ENCODE results near the gene ITLN1. TPM values are rescaled to one million over a fixed set of nuclear protein-coding genes. Genes with fewer than 3 reads are reported as not detected.

Gene ITLN1
- total RNA-seq, 2 experiments from 2014 or later = not detected

DNA sequence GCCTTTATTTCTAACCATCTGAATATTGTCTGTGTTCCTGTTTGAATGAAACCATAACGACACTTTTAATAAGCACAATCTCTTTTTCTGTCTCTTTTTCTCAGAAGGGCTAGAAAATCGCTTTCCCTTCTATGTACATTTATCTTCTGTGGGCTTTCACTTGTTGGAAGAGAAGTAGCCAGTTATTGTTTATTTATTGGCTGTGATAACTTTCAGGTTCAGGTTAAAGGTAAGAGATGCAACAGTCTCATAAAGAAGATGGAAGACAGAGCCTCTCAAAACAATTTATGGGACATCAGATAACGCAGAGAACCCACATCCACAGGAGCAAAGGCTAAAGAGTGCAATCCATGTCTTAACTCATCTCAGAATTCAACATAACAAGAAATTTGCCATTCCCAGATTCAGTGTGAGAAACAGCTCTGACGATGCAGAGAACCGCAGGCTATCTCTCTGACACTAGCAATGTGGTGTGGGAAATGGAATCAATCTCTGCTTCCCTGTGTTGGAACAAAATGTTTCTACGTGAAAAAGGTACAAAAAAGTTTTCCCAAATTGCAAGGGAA is 18.2 kb downstream of the ITLN1 start:
- Histone ChIP-seq H3K27ac (ENCODE audit: low read depth in 1 of 2, low read length in 2 of 2) (no peak overlapping the region), H3K4me3 (ENCODE audit: low read length) (no peak overlapping the region), H3K4me1 (ENCODE audit: insufficient read depth, low read length) (peaks cover 15% of the 10 kb centered on the region), H3K9me3 (ENCODE audit: control insufficient read depth in 1 of 2, insufficient read depth in 1 of 2, low read length in 2 of 2) (no peaks in the 10 kb centered on the region), H3K27me3 (ENCODE audit: control insufficient read depth in 1 of 2, insufficient read depth in 2 of 2, low read length in 2 of 2) (no peaks in the 10 kb centered on the region), H3K36me3 (ENCODE audit: insufficient read depth, low read length) (no peaks in the 10 kb centered on the region)
- Mint-ChIP-seq H3K4me1 (ENCODE audit: low read depth) (peaks cover 25% of the 10 kb centered on the region), H3K9me3 (no peaks in the 10 kb centered on the region), H3K27me3 (no peaks in the 10 kb centered on the region), H3K4me3 (no peak overlapping the region), H3K36me3 (ENCODE audit: low read depth) (no peaks in the 10 kb centered on the region), H3K27ac (no peak overlapping the region)
- no peak for DNase-seq
- TF ChIP-seq, protein P1, sequence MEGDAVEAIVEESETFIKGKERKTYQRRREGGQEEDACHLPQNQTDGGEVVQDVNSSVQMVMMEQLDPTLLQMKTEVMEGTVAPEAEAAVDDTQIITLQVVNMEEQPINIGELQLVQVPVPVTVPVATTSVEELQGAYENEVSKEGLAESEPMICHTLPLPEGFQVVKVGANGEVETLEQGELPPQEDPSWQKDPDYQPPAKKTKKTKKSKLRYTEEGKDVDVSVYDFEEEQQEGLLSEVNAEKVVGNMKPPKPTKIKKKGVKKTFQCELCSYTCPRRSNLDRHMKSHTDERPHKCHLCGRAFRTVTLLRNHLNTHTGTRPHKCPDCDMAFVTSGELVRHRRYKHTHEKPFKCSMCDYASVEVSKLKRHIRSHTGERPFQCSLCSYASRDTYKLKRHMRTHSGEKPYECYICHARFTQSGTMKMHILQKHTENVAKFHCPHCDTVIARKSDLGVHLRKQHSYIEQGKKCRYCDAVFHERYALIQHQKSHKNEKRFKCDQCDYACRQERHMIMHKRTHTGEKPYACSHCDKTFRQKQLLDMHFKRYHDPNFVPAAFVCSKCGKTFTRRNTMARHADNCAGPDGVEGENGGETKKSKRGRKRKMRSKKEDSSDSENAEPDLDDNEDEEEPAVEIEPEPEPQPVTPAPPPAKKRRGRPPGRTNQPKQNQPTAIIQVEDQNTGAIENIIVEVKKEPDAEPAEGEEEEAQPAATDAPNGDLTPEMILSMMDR (IDR thresholded peaks at IDR 0.05) = no peak
- ChIA-PET CTCF (no interaction called here), POLR2A (no interaction called here)
- intact Hi-C loops (cut with DNase I, micrococcal nuclease) = no loop called here
- no peak for ATAC-seq (ENCODE audit: poor library complexity)

DNA sequence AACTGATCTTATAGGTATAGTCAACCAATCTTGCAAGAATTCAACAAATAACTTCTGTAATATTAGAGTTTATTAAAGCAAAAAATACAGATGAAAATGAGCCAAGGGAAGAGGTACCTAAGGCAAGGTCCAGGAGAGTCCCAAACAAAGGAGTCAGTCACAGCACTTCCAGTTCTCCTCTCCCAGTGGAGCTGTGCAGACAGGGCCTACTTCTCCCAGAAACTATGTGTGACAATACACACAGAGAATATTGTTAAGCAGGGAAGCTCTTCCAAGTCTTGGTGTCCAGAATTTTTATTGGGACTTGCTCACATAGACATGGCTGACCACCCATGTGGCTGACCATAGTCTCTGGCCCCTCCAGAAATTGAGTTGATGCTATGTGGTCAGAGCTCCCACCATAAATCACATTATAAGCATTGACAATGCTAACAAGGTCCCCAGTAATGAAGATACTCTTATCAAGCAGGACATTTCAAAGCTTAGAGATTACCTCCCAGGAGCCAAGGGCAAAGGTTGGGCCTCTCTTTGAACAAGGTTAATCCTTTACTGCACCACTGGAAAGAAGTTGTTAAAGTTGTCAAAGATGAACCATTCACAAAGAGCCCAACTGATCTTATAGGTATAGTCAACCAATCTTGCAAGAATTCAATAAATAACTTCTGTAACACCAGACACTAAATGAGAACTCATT is 18.8 kb downstream of the ITLN1 start:
- intact Hi-C loops (cut with DNase I, micrococcal nuclease) = no loop called here
- Mint-ChIP-seq H3K27me3 (no peaks in the 10 kb centered on the region), H3K4me1 (ENCODE audit: low read depth) (peaks cover 25% of the 10 kb centered on the region), H3K27ac (no peak overlapping the region), H3K4me3 (no peak overlapping the region), H3K36me3 (ENCODE audit: low read depth) (no peaks in the 10 kb centered on the region), H3K9me3 (no peaks in the 10 kb centered on the region)
- ChIA-PET POLR2A (no interaction called here), CTCF (no interaction called here)
- Histone ChIP-seq H3K9me3 (ENCODE audit: control insufficient read depth in 1 of 2, insufficient read depth in 1 of 2, low read length in 2 of 2) (no peaks in the 10 kb centered on the region), H3K4me1 (ENCODE audit: insufficient read depth, low read length) (peaks cover 15% of the 10 kb centered on the region), H3K27ac (ENCODE audit: low read depth in 1 of 2, low read length in 2 of 2) (no peak overlapping the region), H3K4me3 (ENCODE audit: low read length) (no peak overlapping the region), H3K27me3 (ENCODE audit: control insufficient read depth in 1 of 2, insufficient read depth in 2 of 2, low read length in 2 of 2) (no peaks in the 10 kb centered on the region), H3K36me3 (ENCODE audit: insufficient read depth, low read length) (no peaks in the 10 kb centered on the region)
- TF ChIP-seq, protein P1 (IDR thresholded peaks at IDR 0.05) = no peak
- ATAC-seq (ENCODE audit: poor library complexity) = no peak
- no peak for DNase-seq

DNA sequence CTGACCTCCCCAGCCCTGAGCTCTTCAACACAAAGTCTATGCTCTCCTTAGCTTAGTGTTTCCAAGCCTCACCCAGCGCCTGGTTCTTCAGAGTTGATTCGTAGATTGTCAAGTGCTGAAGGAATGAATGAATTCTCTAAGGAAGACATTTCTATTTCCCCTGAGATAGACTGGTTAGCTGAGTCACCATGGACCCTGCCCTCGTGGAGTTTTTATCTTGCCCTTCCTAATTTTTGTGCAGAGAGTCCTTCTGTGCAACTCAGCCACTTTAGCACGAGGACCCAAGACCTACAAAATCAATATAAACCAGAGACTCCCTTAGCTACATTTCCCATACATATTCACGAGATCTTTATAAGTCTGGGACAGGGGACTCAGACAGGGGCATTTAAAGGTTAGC is 19.6 kb downstream of the ITLN1 start:
- ChIA-PET CTCF (no interaction called here), POLR2A (no interaction called here)
- no peak overlapping the region for H3K27ac ChIP-seq (ENCODE audit: low read depth in 1 of 2, low read length in 2 of 2)
- no peaks in the 10 kb centered on the region for H3K9me3 ChIP-seq (ENCODE audit: control insufficient read depth in 1 of 2, insufficient read depth in 1 of 2, low read length in 2 of 2)
- intact Hi-C loops (cut with DNase I, micrococcal nuclease) = no loop called here
- H3K27ac Mint-ChIP-seq = no peak overlapping the region
- peaks cover 15% of the 10 kb centered on the region for H3K4me1 ChIP-seq (ENCODE audit: insufficient read depth, low read length)
- no peak for ATAC-seq (ENCODE audit: poor library complexity)
- H3K4me3 ChIP-seq (ENCODE audit: low read length) = no peak overlapping the region
- H3K27me3 Mint-ChIP-seq = no peaks in the 10 kb centered on the region
- TF ChIP-seq, protein P1 (IDR thresholded peaks at IDR 0.05) = no peak
- H3K36me3 ChIP-seq (ENCODE audit: insufficient read depth, low read length) = no peaks in the 10 kb centered on the region
- no peaks in the 10 kb centered on the region for H3K9me3 Mint-ChIP-seq
- no peaks in the 10 kb centered on the region for H3K27me3 ChIP-seq (ENCODE audit: control insufficient read depth in 1 of 2, insufficient read depth in 2 of 2, low read length in 2 of 2)
- H3K4me3 Mint-ChIP-seq = no peak overlapping the region
- H3K4me1 Mint-ChIP-seq (ENCODE audit: low read depth) = peaks cover 25% of the 10 kb centered on the region
- DNase-seq = no peak
- no peaks in the 10 kb centered on the region for H3K36me3 Mint-ChIP-seq (ENCODE audit: low read depth)

All from CD4-positive, alpha-beta T cell (primary cell).